GM18907 (cell line): ENCODE data around the gene MYO3B.
"Not testable (repeated sequence)": the region's sequence is repeated elsewhere in the genome, so short reads cannot be mapped to it uniquely, and the experiment has no call there.

Experiments used
- ATAC-seq: cut with Tn5 transposase; IDR thresholded peaks from one replicate; pipeline ENCODE4 v1.9.1; 2021; ENCODE audit warnings: mild to moderate bottlenecking, moderate library complexity; ENCODE audit not compliant: unreplicated experiment

Gene MYO3B

DNA sequence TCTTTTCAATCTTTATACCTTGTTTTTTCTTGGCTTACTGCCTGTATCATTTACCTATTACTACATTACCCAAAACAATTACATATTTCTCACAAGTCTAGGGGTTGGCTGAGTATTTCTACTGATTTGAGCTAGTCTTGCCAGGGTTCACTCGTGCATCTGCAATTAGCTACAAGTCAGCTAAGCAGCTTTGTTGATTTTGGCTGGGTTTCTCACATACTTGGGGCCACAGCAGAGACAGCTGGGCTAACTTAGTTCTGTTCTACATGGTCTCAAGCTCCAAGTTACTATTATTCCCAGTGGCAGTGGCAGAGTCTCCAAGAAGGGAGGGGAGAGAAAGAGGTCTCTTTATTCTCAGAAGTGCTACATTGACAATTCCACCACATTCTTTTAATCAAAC lies 482.5 kb downstream of the MYO3B start:
- no peak for ATAC-seq

DNA sequence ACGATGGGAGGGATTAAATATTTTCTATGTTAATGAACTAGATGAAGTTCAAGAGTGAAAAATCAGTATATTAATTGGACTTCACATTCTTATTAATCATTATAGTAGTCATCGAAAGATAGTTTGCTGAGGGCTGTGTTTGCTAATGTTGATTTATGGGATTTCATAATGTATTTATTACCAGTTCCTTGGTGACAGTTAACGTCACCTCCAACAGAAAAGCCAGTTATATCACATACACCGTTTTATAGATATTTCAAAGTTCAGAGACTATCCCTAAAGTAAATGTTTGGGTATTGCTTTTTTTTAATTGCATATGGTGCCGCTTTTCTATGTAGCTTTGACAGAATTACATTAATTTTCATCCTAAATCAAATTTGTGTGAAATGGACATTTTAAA lies 487.8 kb downstream of the MYO3B start:
- no peak for ATAC-seq

DNA sequence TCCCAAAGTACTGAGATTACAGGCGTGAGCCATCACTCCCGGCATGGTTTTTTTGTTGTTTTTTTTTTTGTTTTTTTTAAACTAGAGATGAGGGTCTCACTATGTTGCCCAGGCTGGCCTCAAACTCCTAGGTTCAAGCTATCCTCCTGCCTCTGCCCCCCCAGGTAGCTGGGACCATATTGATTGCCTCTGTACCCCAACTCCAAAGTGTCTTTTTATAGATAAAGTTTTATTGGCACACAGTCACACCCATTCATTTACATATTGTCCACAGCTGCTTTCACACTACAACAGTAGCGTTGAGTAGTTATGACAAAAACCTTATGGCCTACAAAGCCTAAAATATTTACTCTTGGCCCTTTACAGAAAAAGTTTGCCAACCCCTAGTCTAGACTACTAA lies 492.0 kb downstream of the MYO3B start:
- no peak for ATAC-seq

DNA sequence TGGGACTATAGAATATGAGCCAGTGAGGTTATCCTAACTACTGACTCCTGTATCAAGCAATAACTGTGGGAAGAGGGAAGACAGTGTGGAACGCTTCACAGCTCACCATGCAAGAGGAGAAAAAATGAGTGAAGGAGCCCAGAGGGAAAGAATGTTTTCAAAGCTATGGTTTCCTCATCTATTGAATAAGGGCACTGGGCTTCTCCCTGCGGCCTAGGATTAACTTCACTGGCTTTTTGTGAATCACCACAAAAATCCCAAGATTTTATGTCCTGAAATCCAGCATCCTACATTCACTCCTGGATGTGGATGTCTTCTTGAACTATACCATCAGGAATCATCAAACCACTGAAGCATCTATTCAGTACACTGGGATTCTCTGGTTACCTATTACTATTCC lies 492.7 kb downstream of the MYO3B start:
- no peak for ATAC-seq

DNA sequence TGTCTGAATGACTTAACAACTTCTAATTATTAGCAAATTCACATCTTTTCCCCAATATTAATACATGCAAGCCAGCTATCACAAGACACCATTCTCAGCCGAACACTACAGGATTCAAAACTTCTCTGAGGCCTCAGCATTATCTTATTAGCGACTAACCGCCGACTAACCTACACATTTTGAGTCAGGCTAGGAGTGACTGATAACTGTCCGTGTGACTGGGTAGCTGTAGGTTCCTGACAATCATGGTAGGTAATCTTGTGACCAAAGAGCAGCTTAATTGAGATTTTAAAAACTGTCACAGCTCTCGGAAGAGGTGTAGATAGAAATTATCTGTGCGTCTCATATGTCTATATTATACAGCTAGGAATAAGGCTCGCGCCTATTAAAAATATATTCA lies 493.1 kb downstream of the MYO3B start:
- ATAC-seq = no peak

DNA sequence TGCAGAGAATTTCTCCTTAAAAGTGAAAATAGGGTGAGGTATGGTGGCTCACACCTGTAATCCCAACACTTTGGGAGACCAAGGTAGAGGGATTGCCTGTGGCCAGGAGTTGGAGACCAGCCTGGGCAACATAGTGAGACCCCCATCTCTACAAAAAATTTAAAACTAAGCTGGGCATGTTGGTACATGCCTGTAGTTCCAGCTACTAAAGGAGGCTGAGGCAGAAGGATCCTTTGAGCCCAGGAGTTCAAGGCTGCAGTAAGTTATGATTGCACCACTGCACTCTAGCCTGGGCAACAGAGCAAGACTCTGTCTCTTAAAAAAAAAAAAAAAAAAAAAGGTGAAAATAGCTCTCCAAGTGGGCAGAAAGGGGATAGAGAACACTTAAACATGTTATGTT lies 496.3 kb downstream of the MYO3B start:
- ATAC-seq = not testable (repeated sequence)

DNA sequence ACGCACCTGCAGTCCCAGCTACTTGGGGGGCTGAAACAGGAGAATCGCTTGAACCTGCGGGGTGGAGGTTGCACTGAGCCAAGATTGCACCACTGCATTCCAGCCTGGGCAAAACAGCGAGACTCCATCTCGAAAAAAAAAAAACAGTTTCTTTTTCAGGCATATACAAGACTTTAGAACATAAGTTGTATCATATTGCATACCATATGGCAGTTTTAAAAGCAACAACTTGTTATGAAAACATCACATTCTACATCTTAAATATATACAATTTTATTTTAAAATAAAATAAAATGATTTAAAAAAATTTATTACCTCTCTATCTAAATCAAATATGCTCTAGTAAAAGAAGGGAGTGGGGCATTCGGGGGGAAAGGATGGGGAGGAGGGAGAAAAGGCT lies 497.8 kb downstream of the MYO3B start:
- ATAC-seq = no peak

DNA sequence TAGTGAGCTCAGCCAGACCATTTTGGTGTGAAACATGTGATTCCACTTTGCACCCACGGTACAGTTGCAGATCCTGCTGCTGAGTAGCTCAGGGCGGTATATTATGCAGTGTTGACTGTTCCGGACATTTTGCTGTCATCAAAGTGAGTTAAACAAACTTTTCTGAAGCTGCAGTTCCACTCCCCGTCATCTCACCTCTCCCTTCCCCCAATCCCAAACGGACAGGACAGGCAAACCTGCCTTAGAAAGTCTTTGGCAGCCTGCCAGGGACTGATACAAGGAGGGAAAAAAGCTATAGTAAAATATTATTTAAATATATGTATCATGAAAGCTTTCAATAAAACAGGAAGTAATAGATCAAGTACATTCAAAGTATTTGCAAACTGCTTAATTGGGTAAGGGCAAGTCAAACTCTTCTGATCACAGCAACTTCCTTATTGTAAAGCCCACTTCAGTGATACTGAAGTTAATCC lies 501.7 kb downstream of the MYO3B start:
- ATAC-seq = no peak

DNA sequence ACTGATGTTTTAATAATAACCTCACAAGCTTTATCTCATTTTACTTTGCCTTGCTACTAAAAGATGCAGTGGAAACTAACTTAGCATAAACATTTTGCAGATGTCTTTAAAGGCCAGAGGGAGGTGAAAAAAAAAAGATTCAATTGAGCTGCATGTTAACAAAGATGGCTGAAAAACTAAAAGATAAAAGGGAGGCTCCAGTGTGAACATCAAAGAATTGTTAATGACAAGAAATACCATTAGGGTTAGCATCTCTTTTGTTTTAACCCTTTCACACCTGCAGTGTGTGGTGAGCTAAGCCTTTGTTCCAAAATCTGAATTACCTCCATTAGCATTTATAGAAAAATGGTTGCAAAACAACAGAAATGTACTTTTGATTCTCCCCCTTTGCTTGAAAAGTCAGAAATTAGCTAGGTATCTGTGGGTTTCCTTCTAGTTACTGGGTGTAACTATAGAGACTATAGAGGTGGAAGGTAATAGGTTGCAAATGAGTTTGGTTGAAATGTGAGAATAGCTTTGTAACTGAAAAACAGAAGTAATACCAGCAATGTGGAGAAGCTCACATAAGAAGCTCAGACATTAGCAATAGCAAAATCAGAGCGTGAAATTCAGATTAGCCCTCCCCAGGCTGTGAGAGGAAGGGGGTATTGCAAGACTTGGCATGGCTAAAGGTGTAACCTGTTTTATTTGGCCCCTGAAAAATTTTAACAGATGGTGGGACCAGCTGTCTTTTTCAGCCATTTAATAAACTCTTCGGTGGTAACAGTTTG lies 502.4 kb downstream of the MYO3B start:
- ATAC-seq = peak; percentile 80

DNA sequence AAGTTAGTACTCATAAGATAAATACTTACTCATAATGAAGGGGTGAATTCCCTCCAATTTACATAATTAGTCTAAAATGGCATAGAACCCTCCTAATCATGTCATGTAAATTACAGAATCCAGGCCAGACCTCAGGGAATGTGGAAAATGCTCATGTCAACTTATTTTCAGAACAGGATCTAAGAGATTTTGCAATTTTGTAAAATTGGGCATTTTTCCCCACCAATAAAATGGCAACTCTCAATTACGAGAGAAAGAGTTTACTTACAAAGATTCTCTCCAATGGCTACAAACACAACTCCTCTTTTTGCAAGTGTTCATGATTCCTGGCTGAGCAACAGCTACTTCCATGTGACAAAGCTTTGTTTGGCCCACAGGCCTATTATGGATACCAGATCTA lies 503.4 kb downstream of the MYO3B start:
- ATAC-seq = no peak

DNA sequence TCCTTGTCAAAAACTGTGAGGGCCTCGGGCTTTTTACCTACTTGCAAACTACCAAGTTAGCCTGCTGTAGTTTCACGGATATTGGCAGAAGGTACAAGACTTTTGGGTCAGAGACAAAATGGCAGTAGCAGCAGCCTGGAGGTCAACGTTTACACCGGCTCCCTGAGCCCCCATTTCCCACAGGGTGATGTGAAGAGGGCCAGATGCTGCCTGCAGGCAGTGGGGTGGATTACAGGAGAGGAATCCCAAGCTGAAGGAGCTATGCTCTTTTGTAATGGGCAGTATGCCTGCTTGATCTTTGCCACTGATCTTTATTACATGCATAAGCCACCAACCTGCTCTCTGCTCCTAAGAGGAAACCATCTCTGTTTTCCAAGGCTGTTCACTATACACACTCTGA lies 507.6 kb downstream of the MYO3B start:
- ATAC-seq = no peak

DNA sequence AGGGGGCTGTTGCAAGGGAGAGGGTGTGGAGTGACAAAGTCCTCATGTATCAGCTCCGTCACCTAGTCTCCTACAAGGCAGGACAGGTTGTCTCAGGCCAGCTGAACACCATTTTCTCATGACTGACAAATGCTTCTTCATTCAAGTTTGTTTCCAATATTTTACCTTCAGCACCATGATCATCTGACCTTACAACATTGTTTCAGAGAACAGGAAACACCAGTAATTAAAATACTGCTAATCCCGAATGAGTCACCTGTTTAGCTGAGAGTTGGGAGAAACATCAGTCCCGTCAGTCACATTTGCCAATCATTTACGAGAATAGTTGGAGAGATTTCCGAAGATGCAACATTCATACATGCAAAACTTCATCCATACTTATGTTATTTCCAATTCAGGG lies 511.5 kb downstream of the MYO3B start:
- no peak for ATAC-seq

DNA sequence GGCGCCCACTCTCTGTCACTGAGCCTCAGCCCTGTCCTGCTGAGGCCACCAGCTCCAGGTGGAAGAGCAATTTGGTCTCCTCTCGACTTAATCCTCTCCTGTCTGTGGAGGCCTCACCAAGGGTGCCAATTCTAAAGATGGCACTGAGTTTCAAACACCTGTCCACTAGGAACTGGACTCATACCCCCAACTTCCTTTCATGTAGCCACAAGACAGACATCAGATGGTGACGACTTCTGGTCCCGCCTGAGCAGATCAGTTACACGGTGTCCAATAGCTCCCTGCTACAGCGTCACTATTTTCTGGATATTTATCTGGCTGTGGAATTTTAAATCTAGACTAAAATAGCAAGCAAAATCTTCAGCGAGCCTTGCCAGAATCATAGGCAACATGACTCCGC lies 512.7 kb downstream of the MYO3B start:
- no peak for ATAC-seq

DNA sequence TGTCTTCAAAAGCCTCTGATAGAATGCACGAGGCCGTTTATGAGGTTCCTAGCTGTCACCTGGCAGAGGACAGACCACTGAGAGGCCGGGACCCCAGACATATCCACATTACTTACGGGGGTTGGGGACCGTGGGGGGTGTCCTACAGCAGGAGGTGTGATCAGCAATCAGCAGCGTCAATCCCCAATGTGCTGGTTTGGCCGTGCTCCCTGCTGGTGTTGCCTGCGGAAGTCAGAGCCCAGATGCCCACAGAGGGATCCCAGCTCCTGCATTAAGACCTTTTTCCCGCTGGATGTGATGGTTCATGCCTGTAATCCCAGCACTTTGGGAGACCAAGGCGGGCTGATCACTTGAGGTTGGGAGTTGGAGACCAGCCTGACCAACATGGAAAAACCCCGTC lies 516.4 kb downstream of the MYO3B start:
- ATAC-seq = no peak

DNA sequence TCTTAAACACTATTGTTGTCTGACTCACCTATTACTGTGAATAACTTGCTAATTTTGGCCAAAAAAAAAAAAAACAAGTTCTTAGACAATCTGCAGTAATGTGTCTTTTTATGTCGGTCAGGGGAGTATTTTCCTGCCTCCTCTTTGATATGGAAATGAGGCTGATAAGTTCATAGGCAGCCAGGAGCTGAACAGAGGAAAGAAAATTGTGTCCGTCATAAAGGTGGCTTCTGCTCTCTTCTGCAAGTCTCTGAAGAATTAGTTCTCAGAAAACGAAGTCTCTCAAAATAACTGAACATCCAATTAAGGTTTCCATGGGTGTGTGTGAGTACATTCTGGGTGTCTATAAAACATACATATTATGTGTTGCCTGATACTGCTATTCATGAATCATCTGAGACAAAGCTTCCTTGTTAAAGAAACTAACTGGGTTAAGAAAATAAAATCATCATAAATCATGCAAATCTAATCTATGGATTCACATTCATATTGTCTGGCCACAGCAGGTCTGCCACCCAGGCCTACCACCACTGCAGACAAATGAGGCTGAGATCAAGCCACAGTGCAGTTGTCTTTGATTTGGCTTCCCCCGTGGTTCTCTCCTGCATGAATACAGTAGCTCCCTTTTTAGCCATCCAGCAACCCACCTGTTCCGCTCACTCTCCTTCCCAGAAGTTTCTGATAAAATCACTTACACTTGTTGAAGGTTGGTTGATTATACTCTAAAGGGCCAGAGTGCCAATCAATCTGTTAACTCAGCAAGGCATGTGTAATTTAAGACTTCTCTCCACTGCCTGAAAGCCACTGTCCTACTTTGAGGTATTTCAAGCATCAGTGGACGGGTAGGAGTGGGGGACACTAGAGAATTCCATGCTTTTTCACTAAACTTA lies 517.8 kb downstream of the MYO3B start:
- ATAC-seq = no peak

DNA sequence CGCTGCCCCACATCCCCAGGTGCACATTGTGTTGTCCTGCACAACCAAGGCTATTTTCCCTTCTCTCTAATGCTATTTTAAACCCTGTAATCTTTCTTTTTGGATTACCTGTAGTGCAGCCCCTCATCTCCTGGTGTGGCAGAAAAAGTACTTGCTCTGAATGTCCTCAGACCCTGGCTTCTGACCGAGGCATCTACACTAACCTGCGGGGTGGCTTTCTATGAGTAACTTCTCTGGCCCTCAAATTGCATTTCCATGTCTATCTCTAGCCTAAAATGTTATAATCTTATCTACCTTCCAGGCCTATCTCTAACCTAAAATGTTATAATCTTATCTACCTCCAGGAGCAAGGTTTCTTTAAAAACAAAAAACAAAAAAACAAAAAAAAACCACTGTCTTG lies 519.0 kb downstream of the MYO3B start:
- ATAC-seq = no peak

DNA sequence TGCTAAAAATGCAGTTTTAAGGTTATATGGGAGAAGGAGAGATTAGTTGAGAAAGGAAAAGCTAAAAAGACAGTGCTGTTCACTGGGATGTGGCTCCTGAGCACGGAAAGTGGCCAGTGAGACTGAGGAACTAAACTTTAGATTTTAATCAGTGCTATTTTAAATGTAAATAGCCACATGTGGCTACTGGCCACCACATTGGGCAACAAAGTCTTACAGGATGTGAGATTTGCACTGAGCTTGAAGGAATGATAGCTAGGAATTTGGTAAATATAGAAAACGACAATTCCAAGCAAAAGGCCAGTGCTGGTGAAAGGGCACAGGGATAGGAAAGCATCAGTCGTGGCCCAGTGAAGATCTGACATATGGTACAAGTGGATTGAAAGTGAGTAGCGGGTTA lies 523.1 kb downstream of the MYO3B start:
- ATAC-seq = no peak

DNA sequence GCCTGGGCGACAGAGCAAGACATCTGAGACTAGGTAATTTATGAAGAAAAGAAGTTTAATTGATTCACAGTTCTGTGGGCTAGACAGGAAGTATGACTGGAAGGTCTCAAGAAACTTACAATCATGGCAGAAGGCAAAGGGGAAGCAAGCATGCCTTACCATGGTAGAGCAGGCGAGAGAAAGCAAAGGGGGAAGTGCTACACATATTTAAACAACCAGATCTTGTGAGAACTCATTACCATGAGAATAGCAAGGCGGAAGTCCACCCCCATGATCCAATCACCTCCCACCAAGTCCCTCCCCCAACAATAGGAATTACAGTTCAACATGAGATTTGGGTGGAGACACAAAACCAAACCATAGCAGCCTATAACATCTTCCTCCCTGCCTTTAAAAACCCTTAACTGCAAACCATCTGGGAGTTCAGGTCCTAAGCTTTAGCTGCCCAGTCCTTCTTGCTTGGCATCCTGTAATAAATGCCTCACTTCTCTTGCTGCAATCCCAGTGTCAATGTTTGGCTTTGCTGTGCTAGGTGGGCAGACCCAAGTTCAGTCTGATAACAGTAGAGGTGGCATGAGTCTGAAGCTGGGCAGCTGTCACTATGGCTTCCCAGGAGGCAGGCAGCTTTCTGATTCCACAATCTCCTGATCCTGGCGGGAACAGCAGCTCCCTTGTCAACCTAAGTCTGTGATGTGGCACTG lies 526.0 kb downstream of the MYO3B start:
- ATAC-seq = no peak
